ENCODE results near the gene ZG16B.

ZG16B gene

GRCh38 chr16:2858245-2859025, 28.3 kb downstream of the ZG16B start:
- no peak for FAIRE-seq
- DNase-seq (ENCODE audit: insufficient read length, low spot score): no peak

GRCh38 chr16:2859686-2860265, 29.7 kb downstream of the ZG16B start:
- TF ChIP-seq POU2F2 (IDR thresholded peaks at IDR 0.05; ENCODE audit: low read depth, low read length): no peak
- TF ChIP-seq SPI1 (IDR thresholded peaks at IDR 0.05; ENCODE audit: low read depth, low read length): no peak
- no peak for TF ChIP-seq PAX5 (IDR thresholded peaks at IDR 0.05; ENCODE audit: insufficient read depth, low read length, severe bottlenecking)
- TF ChIP-seq POLR2AphosphoS5 (IDR thresholded peaks at IDR 0.05; ENCODE audit: low read depth, low read length): no peak
- no peak for TF ChIP-seq TAF1 (IDR thresholded peaks at IDR 0.05; ENCODE audit: low read depth, low read length)
- TF ChIP-seq POLR2A (IDR thresholded peaks at IDR 0.05; ENCODE audit: low read depth, low read length): no peak
- FAIRE-seq (no peak), DNase-seq (ENCODE audit: insufficient read length, low spot score) (no peak)

More at GRCh38 chr16:2858245-2859025, 28.3 kb downstream of the ZG16B start:
- no peak for TF ChIP-seq POU2F2 (IDR thresholded peaks at IDR 0.05; ENCODE audit: low read depth, low read length)
- no peak for TF ChIP-seq TAF1 (IDR thresholded peaks at IDR 0.05; ENCODE audit: low read depth, low read length)
- TF ChIP-seq SPI1 (IDR thresholded peaks at IDR 0.05; ENCODE audit: low read depth, low read length): no peak
- no peak for TF ChIP-seq POLR2A (IDR thresholded peaks at IDR 0.05; ENCODE audit: low read depth, low read length)
- TF ChIP-seq POLR2AphosphoS5 (IDR thresholded peaks at IDR 0.05; ENCODE audit: low read depth, low read length): no peak
- TF ChIP-seq PAX5 (IDR thresholded peaks at IDR 0.05; ENCODE audit: insufficient read depth, low read length, severe bottlenecking): no peak

DNA sequence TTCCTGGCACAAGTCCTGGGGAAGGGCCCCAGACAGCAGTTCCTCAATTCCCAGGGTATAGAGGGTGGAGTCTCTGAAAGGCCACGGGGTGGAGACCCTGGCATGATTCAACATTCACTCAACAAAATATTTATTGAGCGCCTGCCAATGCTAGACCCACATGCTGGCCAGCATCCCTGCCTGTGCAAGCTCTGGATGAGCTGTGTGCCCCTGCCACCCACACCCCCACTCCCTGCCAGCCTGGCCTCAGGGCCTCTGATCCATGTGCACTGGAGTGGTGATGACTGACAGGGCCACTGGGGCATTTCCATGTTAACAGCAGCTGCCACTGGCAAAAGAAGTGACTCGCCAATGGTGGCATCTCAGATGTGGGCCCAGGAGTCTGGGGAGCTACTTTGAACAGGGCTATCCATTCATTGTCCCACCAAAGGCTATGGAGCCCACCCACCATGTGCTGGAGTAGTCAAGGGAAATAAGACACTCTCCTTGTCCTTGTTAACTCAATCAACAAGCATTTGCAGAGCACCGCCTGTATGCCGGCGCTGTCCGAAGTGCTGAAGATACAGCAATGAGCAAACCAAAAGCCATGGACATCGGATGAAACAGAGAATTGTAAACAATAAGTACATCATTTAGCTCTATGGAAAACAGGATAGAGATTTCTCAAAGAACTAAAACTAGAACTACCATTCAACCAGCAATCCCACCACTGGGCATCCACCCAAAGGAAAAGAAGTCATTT, 30.9 kb downstream of the ZG16B start:
- FAIRE-seq: no peak
- no peak for DNase-seq (ENCODE audit: insufficient read length, low spot score)

GRCh38 chr16:2865651-2866050, 35.5 kb downstream of the ZG16B start:
- FAIRE-seq (no peak), DNase-seq (ENCODE audit: insufficient read length, low spot score) (no peak)
- TF ChIP-seq SPI1 (IDR thresholded peaks at IDR 0.05; ENCODE audit: low read depth, low read length): no peak
- no peak for TF ChIP-seq TAF1 (IDR thresholded peaks at IDR 0.05; ENCODE audit: low read depth, low read length)
- no peak for TF ChIP-seq POLR2A (IDR thresholded peaks at IDR 0.05; ENCODE audit: low read depth, low read length)
- TF ChIP-seq POU2F2 (IDR thresholded peaks at IDR 0.05; ENCODE audit: low read depth, low read length): no peak
- no peak for TF ChIP-seq PAX5 (IDR thresholded peaks at IDR 0.05; ENCODE audit: insufficient read depth, low read length, severe bottlenecking)
- no peak for TF ChIP-seq POLR2AphosphoS5 (IDR thresholded peaks at IDR 0.05; ENCODE audit: low read depth, low read length)

More for the DNA sequence above, 30.9 kb downstream of the ZG16B start:
- TF ChIP-seq PAX5 (IDR thresholded peaks at IDR 0.05; ENCODE audit: insufficient read depth, low read length, severe bottlenecking) (no peak), POU2F2 (IDR thresholded peaks at IDR 0.05; ENCODE audit: low read depth, low read length) (no peak), SPI1 (IDR thresholded peaks at IDR 0.05; ENCODE audit: low read depth, low read length) (no peak), TAF1 (IDR thresholded peaks at IDR 0.05; ENCODE audit: low read depth, low read length) (no peak), POLR2A (IDR thresholded peaks at IDR 0.05; ENCODE audit: low read depth, low read length) (no peak), POLR2AphosphoS5 (IDR thresholded peaks at IDR 0.05; ENCODE audit: low read depth, low read length) (no peak)

GRCh38 chr16:2866431-2866830, 36.3 kb downstream of the ZG16B start:
- FAIRE-seq (no peak), DNase-seq (ENCODE audit: insufficient read length, low spot score) (no peak)
- TF ChIP-seq TAF1 (IDR thresholded peaks at IDR 0.05; ENCODE audit: low read depth, low read length) (no peak), SPI1 (IDR thresholded peaks at IDR 0.05; ENCODE audit: low read depth, low read length) (no peak), POU2F2 (IDR thresholded peaks at IDR 0.05; ENCODE audit: low read depth, low read length) (no peak), POLR2A (IDR thresholded peaks at IDR 0.05; ENCODE audit: low read depth, low read length) (no peak), POLR2AphosphoS5 (IDR thresholded peaks at IDR 0.05; ENCODE audit: low read depth, low read length) (no peak), PAX5 (IDR thresholded peaks at IDR 0.05; ENCODE audit: insufficient read depth, low read length, severe bottlenecking) (no peak)

DNA sequence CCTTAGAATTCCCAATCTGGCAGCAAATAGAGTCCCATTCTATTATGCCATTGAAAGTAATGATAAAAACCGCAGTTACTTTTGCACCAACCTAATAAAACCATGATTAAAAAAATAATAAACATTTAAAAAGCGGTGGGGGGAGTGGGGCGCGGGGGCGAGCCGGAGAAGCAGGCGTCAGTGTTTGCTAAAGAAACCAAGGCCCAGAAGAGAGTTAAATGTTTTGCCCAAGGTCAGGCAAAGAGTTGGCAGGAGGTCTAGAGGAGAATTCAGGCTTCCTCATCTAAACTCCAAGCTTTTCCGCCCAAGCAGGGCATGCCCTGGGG, 37.5 kb downstream of the ZG16B start:
- FAIRE-seq (no peak), DNase-seq (ENCODE audit: insufficient read length, low spot score) (no peak)
- no peak for TF ChIP-seq SPI1 (IDR thresholded peaks at IDR 0.05; ENCODE audit: low read depth, low read length)
- no peak for TF ChIP-seq POU2F2 (IDR thresholded peaks at IDR 0.05; ENCODE audit: low read depth, low read length)
- no peak for TF ChIP-seq PAX5 (IDR thresholded peaks at IDR 0.05; ENCODE audit: insufficient read depth, low read length, severe bottlenecking)
- TF ChIP-seq TAF1 (IDR thresholded peaks at IDR 0.05; ENCODE audit: low read depth, low read length): no peak
- no peak for TF ChIP-seq POLR2AphosphoS5 (IDR thresholded peaks at IDR 0.05; ENCODE audit: low read depth, low read length)
- no peak for TF ChIP-seq POLR2A (IDR thresholded peaks at IDR 0.05; ENCODE audit: low read depth, low read length)

DNA sequence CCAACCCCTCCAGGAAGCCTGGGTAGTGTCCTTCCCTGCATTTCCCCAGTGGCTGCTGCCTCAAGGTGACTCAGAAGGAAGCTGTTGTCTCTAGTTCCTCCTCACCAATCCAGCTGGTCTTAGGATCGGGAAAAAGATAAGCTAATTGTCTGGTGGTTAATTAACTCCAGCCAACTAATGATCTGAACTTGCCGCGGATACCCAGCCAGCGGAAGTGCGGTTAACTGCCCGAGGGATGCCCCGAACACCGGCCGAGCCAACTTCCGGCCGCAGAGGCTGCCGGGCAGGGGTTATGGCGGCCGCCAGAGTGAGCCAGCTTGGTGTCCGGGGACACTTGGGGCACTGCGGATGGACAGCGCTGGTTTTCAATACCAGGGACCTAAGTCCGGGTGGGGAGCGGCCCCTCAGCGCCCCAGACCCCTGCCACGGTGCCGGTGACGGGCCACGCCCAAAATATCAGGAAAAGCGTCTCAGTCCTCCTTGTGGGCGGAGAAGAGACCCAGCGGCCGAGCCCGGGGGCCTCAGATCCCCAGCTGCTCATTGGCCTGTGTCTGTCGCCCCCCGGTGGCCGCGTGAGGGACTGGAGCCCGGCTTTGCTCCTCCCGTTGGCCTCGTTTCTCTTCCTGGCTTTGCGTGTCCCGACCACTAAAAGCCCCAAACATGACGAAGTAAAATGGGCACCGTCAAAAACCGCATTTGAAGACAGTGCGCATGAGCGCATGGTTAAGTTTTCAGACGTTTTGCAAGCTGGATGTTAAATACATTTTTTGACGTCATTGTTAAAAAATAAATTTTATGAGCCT, 38.1 kb downstream of the ZG16B start:
- FAIRE-seq (peak; percentile 91), DNase-seq (ENCODE audit: insufficient read length, low spot score) (peak; percentile 99)
- TF ChIP-seq PAX5 (IDR thresholded peaks at IDR 0.05; ENCODE audit: insufficient read depth, low read length, severe bottlenecking): no peak
- TF ChIP-seq TAF1 (IDR thresholded peaks at IDR 0.05; ENCODE audit: low read depth, low read length): peak; percentile 92
- peak; percentile 71 for TF ChIP-seq POLR2AphosphoS5 (IDR thresholded peaks at IDR 0.05; ENCODE audit: low read depth, low read length)
- peak; percentile 89 for TF ChIP-seq POLR2A (IDR thresholded peaks at IDR 0.05; ENCODE audit: low read depth, low read length)
- peak; percentile 32; the same call in 1 of the 2 replicates for TF ChIP-seq POU2F2 (IDR thresholded peaks at IDR 0.05; ENCODE audit: low read depth, low read length)
- TF ChIP-seq SPI1 (IDR thresholded peaks at IDR 0.05; ENCODE audit: low read depth, low read length): no peak

GRCh38 chr16:2871926-2872325, 41.8 kb downstream of the ZG16B start:
- TF ChIP-seq POLR2AphosphoS5 (IDR thresholded peaks at IDR 0.05; ENCODE audit: low read depth, low read length): no peak
- no peak for TF ChIP-seq SPI1 (IDR thresholded peaks at IDR 0.05; ENCODE audit: low read depth, low read length)
- TF ChIP-seq POU2F2 (IDR thresholded peaks at IDR 0.05; ENCODE audit: low read depth, low read length): no peak
- TF ChIP-seq TAF1 (IDR thresholded peaks at IDR 0.05; ENCODE audit: low read depth, low read length): no peak
- TF ChIP-seq PAX5 (IDR thresholded peaks at IDR 0.05; ENCODE audit: insufficient read depth, low read length, severe bottlenecking): no peak
- TF ChIP-seq POLR2A (IDR thresholded peaks at IDR 0.05; ENCODE audit: low read depth, low read length): no peak
- FAIRE-seq (no peak), DNase-seq (ENCODE audit: insufficient read length, low spot score) (no peak)

All from GM12891 (cell line).